SJSA1 (cell line): ENCODE data around the gene FBXO47. TPM values are rescaled to one million over a fixed set of nuclear protein-coding genes. Genes with fewer than 3 reads are reported as not detected.
A peak's percentile ranks its signal among the peaks of the same experiment; 100 is the strongest.
"Not testable (repeated sequence)": the region's sequence is repeated elsewhere in the genome, so short reads cannot be mapped to it uniquely, and the experiment has no call there.

Experiments
- DNase-seq, 2 experiments: peaks; one replicate each; pipeline ENCODE4 v3.0.0-alpha.2; 2015 to 2020; ENCODE audit warnings: low spot score in 2 of 2, low read depth in 1 of 2
- H3K27ac ChIP-seq: fragments of 250-450 bp; sonication (Bioruptor Pico); 2 replicates; pipeline ENCODE4 v1.5.1; 2020; ENCODE audit warnings: mild to moderate bottlenecking, moderate library complexity
- H3K27me3 ChIP-seq: fragments of 250-450 bp; sonication (Bioruptor Pico); replicated peaks from 2 replicates; pipeline ENCODE4 v1.5.1; 2020; ENCODE audit warnings: mild to moderate bottlenecking, moderate library complexity
- H3K36me3 ChIP-seq: fragments of 250-450 bp; sonication (Bioruptor Pico); 2 replicates; pipeline ENCODE4 v1.5.1; 2020; ENCODE audit warnings: mild to moderate bottlenecking
- H3K4me1 ChIP-seq: fragments of 250-450 bp; sonication (Bioruptor Pico); replicated peaks from 2 replicates; pipeline ENCODE4 v1.6.1; 2021; ENCODE audit warnings: mild to moderate bottlenecking
- H3K4me3 ChIP-seq: fragments of 250-450 bp; sonication (Bioruptor Pico); 2 replicates; pipeline ENCODE4 v1.5.1; 2020; ENCODE audit warnings: mild to moderate bottlenecking
- H3K9me3 ChIP-seq: fragments of 250-450 bp; sonication (Bioruptor Pico); replicated peaks from 2 replicates; pipeline ENCODE4 v1.5.1; 2020; ENCODE audit warnings: mild to moderate bottlenecking
- total RNA-seq: library from RNA; depleted of rRNA; stranded (reverse); fragments of >200 nt; shearing (Covaris generic); gene quantifications from 2 replicates; pipeline ENCODE4 v1.2.3, GENCODE V29; 2014

FBXO47 gene
- total RNA-seq, 1 experiment from 2014 or later = not detected

DNA sequence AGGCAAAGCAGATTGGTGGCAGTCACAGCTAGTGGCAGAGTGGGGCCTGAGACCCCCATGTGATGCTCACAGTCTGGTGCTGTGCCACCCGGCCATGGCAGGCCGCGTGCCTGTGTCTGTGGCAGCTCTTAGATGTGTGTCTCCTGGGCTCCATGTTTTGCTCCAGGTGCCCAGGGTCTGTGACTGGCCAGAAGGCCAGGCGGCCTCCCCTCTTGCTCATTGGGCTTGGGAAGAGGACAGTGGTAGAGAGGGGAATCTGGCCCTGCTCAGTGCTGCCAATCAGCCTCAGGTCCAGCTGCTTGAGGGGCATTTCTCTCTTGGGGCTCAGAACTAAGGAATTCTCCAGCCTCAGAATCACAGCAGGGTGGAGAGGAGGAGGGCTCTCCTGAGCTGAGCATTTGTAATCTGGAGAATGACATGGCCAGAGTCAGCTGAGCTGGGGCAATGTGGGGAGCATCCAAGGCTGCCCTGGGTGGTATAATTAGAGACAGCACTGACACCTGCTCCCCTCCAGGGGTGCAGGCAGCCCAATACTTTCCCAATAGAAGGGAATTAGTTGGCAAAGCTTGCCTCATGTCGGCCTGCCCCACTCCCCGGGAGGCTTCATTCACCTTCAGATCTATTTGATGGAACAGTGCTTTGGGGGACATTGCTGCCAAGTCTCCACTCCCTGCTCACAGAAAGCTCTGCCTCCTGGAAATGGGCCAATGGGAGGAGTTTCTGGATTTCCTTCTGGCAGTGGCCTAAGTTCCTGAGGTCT is 44.5 kb downstream of the FBXO47 start:
- H3K27ac ChIP-seq = no peak overlapping the region
- H3K4me3 ChIP-seq = no peak overlapping the region
- no peaks in the 10 kb centered on the region for H3K27me3 ChIP-seq
- H3K36me3 ChIP-seq = peaks cover 31% of the 10 kb centered on the region
- H3K9me3 ChIP-seq = no peaks in the 10 kb centered on the region
- peak; percentile 28 to 43 for DNase-seq
- H3K4me1 ChIP-seq = no peaks in the 10 kb centered on the region

DNA sequence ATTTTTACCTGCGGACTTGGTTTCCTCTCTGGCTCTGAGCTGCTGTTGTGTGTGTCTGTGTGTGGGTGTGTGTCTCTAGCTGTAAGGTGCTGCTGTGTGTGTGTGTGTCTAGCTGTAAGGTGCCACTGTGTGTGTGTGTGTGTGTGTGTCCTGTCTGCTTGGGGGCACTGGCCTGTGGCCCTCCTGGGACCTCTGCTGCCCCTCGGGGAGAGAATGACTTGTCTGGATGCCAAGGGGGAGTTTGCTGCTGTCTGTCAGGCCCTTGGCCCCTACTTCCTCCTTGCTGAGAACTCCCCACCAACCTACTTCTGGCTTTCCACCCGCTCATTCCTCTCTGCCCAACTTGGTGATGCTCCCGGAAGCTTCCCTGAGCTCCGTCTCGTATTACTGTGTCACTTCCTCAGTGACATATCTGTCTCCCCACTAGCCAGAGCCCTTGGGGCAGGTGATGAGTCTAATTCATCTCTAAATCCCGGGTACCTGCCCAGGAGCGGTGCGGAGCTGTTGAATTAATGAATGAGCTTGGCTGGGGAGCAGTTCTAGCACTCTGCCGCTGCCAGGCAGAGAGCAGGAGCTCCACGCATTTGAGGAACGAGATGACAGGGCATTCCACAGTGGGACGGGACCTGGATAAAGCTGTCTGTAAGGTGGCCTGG is 45.3 kb downstream of the FBXO47 start:
- Histone ChIP-seq H3K4me3 (no peak overlapping the region), H3K9me3 (no peaks in the 10 kb centered on the region), H3K36me3 (peaks cover 40% of the 10 kb centered on the region), H3K27ac (no peak overlapping the region), H3K4me1 (no peaks in the 10 kb centered on the region), H3K27me3 (no peaks in the 10 kb centered on the region)
- peak in 1 of 2 experiments; percentile 35 for DNase-seq

- DNase-seq = peak in 1 of 2 experiments; percentile 33
- H3K27me3 ChIP-seq = no peaks in the 10 kb centered on the region
- peaks cover 52% of the 10 kb centered on the region for H3K36me3 ChIP-seq
- H3K27ac ChIP-seq = no peak overlapping the region
- no peak overlapping the region for H3K4me3 ChIP-seq
- H3K9me3 ChIP-seq = no peaks in the 10 kb centered on the region
- no peaks in the 10 kb centered on the region for H3K4me1 ChIP-seq
Measured at GRCh38 chr17:38920374-38921291, 46.6 kb downstream of the FBXO47 start.

DNA sequence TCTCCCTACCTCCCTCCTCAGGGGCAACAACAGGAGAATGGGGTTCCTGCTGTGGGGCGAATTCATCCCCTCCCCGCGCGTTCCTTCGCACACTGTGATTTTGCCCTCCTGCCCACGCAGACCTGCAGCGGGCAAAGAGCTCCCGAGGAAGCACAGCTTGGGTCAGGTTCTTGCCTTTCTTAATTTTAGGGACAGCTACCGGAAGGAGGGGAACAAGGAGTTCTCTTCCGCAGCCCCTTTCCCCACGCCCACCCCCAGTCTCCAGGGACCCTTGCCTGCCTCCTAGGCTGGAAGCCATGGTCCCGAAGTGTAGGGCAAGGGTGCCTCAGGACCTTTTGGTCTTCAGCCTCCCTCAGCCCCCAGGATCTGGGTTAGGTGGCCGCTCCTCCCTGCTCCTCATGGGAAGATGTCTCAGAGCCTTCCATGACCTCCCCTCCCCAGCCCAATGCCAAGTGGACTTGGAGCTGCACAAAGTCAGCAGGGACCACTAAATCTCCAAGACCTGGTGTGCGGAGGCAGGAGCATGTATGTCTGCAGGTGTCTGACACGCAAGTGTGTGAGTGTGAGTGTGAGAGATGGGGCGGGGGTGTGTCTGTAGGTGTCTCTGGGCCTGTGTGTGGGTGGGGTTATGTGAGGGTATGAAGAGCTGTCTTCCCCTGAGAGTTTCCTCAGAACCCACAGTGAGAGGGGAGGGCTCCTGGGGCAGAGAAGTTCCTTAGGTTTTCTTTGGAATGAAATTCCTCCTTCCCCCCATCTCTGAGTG is 47.7 kb downstream of the FBXO47 start:
- no peaks in the 10 kb centered on the region for H3K4me1 ChIP-seq
- no peaks in the 10 kb centered on the region for H3K9me3 ChIP-seq
- H3K36me3 ChIP-seq = peaks cover 64% of the 10 kb centered on the region
- H3K27ac ChIP-seq = no peak overlapping the region
- no peaks in the 10 kb centered on the region for H3K27me3 ChIP-seq
- H3K4me3 ChIP-seq = no peak overlapping the region
- DNase-seq = peak in 1 of 2 experiments; percentile 35

DNA sequence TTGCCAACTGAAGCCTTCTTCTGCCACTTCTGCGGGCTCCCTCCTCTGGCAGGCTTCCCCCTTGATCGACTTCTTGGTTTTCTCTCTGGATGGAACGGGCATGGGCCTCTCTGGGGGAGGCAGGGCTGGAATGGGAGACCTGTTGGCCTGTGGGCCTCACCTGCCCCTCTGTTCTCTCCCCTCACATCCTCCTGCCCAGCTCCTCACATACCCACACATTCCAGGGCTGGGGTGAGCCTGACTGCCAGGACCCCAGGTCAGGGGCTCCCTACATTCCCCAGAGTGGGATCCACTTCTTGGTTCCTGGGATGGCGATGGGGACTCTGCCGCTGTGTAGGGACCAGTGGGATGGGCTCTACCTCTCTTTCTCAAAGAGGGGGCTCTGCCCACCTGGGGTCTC is 48.3 kb downstream of the FBXO47 start:
- Histone ChIP-seq H3K27me3 (no peaks in the 10 kb centered on the region), H3K4me3 (no peak overlapping the region), H3K9me3 (no peaks in the 10 kb centered on the region), H3K36me3 (peaks cover 69% of the 10 kb centered on the region), H3K27ac (no peak overlapping the region), H3K4me1 (no peaks in the 10 kb centered on the region)
- peak in 1 of 2 experiments; percentile 30 for DNase-seq

DNA sequence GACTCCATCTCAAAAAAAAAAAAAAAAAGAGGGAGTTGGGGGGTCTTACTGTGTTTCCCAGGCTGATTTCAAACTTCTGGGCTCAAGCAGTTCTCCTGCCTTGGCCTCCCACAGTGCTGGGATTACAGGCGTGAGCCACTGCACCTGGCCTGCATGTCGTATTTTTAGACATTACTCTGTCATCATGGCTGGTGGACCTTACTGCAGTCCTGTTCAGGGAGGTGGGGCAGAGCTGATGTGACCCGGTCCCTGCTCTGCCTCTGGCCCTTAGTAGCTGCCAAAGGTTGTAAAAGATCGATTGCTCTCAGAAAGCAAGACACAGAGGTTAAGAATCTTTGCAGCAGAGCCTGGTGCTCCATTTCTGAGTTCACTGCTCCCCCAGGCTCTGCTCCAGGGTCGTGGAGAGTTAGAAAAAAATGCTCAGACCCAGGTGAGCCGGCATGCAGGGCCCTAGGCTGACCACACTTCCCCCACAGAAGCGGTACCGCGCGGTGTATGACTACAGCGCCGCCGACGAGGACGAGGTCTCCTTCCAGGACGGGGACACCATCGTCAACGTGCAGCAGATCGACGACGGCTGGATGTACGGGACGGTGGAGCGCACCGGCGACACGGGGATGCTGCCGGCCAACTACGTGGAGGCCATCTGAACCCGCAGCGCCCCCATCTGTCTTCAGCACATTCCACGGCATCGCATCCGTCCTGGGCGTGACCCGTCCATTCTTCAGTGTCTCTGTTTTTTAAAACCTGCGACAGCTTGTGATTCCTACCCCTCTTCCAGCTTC is 48.9 kb downstream of the FBXO47 start:
- Histone ChIP-seq H3K27me3 (no peaks in the 10 kb centered on the region), H3K36me3 (peaks cover 75% of the 10 kb centered on the region), H3K4me3 (no peak overlapping the region), H3K27ac (no peak overlapping the region), H3K9me3 (no peaks in the 10 kb centered on the region), H3K4me1 (no peaks in the 10 kb centered on the region)
- peak in 1 of 2 experiments; percentile 28 for DNase-seq

GRCh38 chr17:38917259-38917658 is 49.9 kb downstream of the FBXO47 start:
- no peaks in the 10 kb centered on the region for H3K9me3 ChIP-seq
- H3K27me3 ChIP-seq = no peaks in the 10 kb centered on the region
- no peak for DNase-seq
- peaks cover 86% of the 10 kb centered on the region for H3K36me3 ChIP-seq
- no peak overlapping the region for H3K27ac ChIP-seq
- no peaks in the 10 kb centered on the region for H3K4me1 ChIP-seq
- no peak overlapping the region for H3K4me3 ChIP-seq

DNA sequence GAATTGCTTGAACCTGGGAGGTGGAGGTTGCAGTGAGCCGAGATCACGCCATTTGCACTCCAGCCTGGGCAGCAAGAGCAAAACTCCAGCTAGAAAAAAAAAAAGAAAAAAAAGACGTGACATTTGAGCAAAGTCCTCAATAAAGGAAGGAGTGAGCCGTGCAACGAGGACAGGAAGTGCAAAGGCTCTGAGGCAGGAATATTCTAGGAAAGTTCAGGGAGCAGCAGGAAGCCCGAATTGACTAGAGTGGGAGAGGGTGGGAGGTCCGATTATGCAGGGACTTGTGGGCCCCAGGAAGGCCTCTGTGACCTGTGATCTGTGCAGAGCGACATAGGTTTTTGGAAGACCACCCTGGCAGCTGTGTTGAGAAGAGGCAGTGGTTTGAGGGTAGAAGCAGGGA is 50.4 kb downstream of the FBXO47 start:
- no peak for DNase-seq
- Histone ChIP-seq H3K9me3 (no peaks in the 10 kb centered on the region), H3K27me3 (no peaks in the 10 kb centered on the region), H3K36me3 (peaks cover 91% of the 10 kb centered on the region), H3K27ac (no peak overlapping the region), H3K4me3 (no peak overlapping the region), H3K4me1 (no peaks in the 10 kb centered on the region)

GRCh38 chr17:38915639-38915995 is 51.6 kb downstream of the FBXO47 start:
- Histone ChIP-seq H3K4me3 (no peak overlapping the region), H3K9me3 (no peaks in the 10 kb centered on the region), H3K4me1 (no peaks in the 10 kb centered on the region), H3K27ac (no peak overlapping the region), H3K27me3 (no peaks in the 10 kb centered on the region), H3K36me3 (peaks cover 98% of the 10 kb centered on the region)
- DNase-seq = no peak

DNA sequence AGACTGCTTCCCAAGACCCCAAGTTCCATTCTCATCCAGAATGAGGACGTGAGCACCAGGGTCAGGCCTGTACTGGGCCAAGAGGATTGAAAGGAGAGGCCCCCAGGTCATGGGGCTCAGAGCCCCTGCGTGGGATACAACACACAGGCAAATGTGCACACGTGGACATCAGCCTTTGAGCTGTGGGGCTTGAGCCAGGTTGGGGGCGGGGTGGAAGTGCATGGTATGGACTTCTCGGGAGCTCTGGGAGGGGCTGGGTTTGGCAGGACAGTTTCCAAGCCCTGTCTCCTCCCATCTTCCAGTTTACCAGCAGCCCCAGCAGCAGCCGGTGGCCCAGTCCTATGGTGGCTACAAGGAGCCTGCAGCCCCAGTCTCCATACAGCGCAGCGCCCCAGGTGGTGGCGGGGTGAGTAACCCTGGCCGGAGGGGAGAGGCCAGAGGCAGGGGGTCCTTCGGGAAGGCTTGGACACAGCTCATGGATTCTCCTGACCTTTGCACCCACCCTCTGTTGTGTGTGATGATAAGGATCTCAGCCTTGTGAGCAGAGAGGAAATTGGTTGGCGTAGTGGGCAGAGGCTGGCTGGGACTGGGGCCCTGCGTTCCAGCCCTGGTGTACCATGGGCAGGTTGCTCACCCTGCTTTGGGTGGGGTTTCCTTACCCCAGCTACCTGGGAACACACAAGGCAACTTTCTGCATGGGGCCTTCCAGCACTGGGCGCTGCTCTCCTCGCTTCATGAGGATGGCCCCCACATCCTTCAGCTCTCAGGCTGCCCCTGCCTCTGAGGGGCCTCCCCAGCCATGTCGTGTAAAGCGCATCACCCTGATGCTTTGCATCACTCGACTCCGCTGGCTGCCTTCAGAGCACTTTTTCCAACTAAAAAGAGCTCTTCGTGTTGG is 52.2 kb downstream of the FBXO47 start:
- no peak overlapping the region for H3K27ac ChIP-seq
- H3K9me3 ChIP-seq = no peaks in the 10 kb centered on the region
- H3K36me3 ChIP-seq = peaks cover 96% of the 10 kb centered on the region
- H3K4me1 ChIP-seq = no peaks in the 10 kb centered on the region
- H3K27me3 ChIP-seq = no peaks in the 10 kb centered on the region
- DNase-seq = peak in 1 of 2 experiments; percentile 39
- no peak overlapping the region for H3K4me3 ChIP-seq

- no peak for DNase-seq
- Histone ChIP-seq H3K36me3 (peaks cover 91% of the 10 kb centered on the region), H3K9me3 (no peaks in the 10 kb centered on the region), H3K4me3 (no peak overlapping the region), H3K27me3 (no peaks in the 10 kb centered on the region), H3K4me1 (no peaks in the 10 kb centered on the region), H3K27ac (no peak overlapping the region)
Measured at GRCh38 chr17:38912221-38912813, 54.9 kb downstream of the FBXO47 start.

DNA sequence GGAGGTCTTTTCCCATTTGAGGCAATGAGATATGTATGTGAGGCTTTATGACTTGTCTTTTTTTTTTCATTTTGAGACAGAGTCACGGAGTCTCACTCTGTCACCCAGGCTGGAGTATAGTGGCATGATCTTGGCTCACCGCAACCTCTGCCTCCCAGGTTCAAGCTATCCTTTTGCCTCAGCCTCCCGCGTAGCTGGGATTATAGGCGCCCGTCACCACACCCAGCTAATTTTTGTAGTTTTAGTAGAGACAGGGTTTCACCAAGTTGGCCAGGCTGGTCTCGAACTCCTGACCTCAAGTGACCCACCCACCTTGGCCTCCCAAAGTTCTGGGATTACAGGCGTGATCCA is 55.5 kb downstream of the FBXO47 start:
- H3K27me3 ChIP-seq, H3K4me1 ChIP-seq, DNase-seq, H3K27ac ChIP-seq, H3K4me3 ChIP-seq, H3K9me3 ChIP-seq: not testable (repeated sequence)
- peaks cover 90% of the 10 kb centered on the region for H3K36me3 ChIP-seq
